Upper lobe of left lung (tissue), 4 donors: ENCODE measurements around the gene KCNJ11.
A peak's percentile ranks its signal among the peaks of the same experiment; 100 is the strongest.

Source experiments
- POLR2A ChIP-seq, 4 donors: fragments of 450-650 bp; IDR thresholded peaks; one replicate each; pipeline ENCODE4 v1.5.1; 2016 to 2017; ENCODE audit warnings: antibody characterized with exemption in 4 of 4, mild to moderate bottlenecking in 2 of 4
- POLR2AphosphoS5 ChIP-seq, 2 donors: sonication (generic); formaldehyde crosslinking; IDR thresholded peaks; one replicate each; pipeline ENCODE4 v1.5.1; 2017; ENCODE audit warnings: antibody characterized with exemption in 2 of 2
- TF ChIP-seq, protein P1 (sequence below), 6 experiments: fragments of 450-650 bp in 4 of 6; fragments of 200-600 bp in 2 of 6; sonication (generic) in 2 of 6; IDR thresholded peaks; one replicate each; pipeline ENCODE4 v1.5.1; 2016 to 2019; ENCODE audit warnings: antibody characterized with exemption in 6 of 6

DNA sequence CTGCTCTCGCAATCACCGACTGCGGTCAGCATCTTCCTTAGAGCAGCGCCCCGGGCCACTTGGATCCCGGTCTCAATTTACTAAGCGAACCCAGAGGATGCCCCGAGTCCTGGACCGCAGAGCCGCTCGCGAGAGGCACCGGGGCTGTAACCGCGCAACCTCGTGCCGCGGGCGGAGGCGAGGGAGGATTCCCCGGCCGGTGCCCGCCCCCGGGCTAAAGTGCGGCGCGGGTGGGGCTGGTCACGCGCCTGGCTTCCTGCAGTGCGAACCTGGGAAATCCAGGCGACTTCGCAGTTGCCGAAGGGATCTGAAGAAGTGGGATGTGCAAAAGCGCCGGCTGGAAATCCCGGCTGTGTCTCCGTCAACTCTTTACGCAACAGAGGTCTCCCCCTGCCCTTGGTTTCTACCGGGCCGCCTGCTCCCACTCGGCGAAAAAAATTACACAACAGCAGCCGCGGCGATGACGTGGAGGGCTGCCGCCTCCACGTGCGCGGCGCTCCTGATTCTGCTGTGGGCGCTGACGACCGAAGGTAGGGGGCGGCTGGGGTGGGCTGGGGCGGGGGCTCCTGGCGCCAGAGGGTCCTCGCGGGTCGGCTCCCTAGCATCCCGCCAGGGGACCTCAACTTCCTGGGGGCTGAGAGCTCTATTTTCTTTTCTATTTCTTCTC, 36.8 kb downstream of the KCNJ11 start, which contains the start of gene NCR3LG1:
- TF ChIP-seq, protein P1, sequence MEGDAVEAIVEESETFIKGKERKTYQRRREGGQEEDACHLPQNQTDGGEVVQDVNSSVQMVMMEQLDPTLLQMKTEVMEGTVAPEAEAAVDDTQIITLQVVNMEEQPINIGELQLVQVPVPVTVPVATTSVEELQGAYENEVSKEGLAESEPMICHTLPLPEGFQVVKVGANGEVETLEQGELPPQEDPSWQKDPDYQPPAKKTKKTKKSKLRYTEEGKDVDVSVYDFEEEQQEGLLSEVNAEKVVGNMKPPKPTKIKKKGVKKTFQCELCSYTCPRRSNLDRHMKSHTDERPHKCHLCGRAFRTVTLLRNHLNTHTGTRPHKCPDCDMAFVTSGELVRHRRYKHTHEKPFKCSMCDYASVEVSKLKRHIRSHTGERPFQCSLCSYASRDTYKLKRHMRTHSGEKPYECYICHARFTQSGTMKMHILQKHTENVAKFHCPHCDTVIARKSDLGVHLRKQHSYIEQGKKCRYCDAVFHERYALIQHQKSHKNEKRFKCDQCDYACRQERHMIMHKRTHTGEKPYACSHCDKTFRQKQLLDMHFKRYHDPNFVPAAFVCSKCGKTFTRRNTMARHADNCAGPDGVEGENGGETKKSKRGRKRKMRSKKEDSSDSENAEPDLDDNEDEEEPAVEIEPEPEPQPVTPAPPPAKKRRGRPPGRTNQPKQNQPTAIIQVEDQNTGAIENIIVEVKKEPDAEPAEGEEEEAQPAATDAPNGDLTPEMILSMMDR (IDR thresholded peaks at IDR 0.05): no peak
- TF ChIP-seq POLR2AphosphoS5 (IDR thresholded peaks at IDR 0.05) (peak; percentile 16 to 52), POLR2A (IDR thresholded peaks at IDR 0.05) (peak in 1 of 4 donors; percentile 15)
